Fibroblast of mammary gland (primary cell): ENCODE results near the gene GRM7.

Source experiments
- DNase-seq: peaks from one replicate; pipeline ENCODE4 v3.0.0-alpha.2; 2010; ENCODE audit warnings: low read depth
- H3K4me3 ChIP-seq: 2 replicates; pipeline ENCODE4 v1.5.1; 2011; ENCODE audit warnings: low read depth, mild to moderate bottlenecking, low read length, moderate library complexity; ENCODE audit not compliant: control insufficient read depth
- CTCF ChIP-seq: conservative IDR thresholded peaks from 2 replicates; pipeline ENCODE4 v1.5.1; 2011; ENCODE audit warnings: low read depth, low read length, inconsistent platforms; ENCODE audit not compliant: control insufficient read depth, insufficient read depth

GRM7 gene

GRCh38 chr3:7754653-7755441, 893.9 kb downstream of the GRM7 start:
- TF ChIP-seq CTCF: no peak
- no peak overlapping the region for H3K4me3 ChIP-seq
- no peak for DNase-seq

GRCh38 chr3:7759630-7760029, 898.7 kb downstream of the GRM7 start:
- H3K4me3 ChIP-seq: no peak overlapping the region
- DNase-seq: no peak
- no peak for TF ChIP-seq CTCF

- no peak overlapping the region for H3K4me3 ChIP-seq
- TF ChIP-seq CTCF: no peak
- DNase-seq: no peak
Measured at GRCh38 chr3:7760718-7761117, 899.8 kb downstream of the GRM7 start.

GRCh38 chr3:7764115-7764514, 903.2 kb downstream of the GRM7 start:
- H3K4me3 ChIP-seq: no peak overlapping the region
- DNase-seq: no peak
- TF ChIP-seq CTCF: no peak

GRCh38 chr3:7766530-7766929, 905.6 kb downstream of the GRM7 start:
- TF ChIP-seq CTCF: no peak
- no peak for DNase-seq
- H3K4me3 ChIP-seq: no peak overlapping the region

- no peak overlapping the region for H3K4me3 ChIP-seq
- peak; percentile 25 for DNase-seq
- TF ChIP-seq CTCF: no peak
Measured at GRCh38 chr3:7779331-7779730, 918.4 kb downstream of the GRM7 start.
